ENCODE results near the gene HSPA1L.

Gene HSPA1L

DNA sequence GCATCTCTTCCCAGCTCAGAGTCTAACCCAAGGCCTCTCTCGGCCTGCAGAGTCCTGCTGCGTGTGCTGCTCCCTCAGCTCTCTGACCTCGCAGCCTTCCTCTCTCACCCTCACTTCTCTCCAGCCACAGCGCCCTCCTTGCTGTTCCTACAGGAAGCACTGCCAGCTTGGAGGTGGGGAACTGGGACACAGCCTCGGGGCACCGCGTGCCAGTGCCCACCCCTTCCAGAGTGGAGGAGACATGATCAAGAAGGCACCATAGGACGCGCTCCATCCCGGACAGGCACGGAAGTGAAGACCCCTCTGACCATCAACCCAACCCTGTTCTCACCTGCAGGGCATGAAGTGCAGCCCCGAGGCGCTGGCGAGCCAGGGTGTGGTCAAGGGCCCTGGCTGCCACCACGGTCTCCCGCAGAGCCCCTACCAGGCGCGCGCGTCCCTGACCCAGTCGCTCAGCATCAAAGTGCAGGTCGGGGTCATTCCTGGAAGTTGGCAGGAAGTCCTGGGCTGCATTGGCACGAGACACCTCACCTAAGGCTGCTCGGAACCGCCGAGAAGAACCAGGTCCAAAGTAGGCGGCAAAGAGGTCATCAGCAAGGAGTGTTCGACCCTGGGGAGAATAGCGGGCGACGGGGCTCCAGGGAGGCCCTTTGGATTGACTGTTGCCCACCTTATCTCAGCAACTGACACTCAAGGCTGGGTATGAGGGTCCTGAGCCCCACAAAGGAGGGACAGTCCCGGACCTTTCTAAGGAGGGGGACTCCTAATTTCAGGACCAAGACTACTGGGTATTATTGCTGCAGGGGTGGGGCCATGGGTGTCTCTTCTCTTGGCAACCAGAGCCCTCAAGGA lies 39.2 kb downstream of the HSPA1L start:
- TF ChIP-seq ZNF8 (CRISPR knock-in tag; IDR thresholded peaks at IDR 0.05) (no peak), TOX (CRISPR knock-in tag; IDR thresholded peaks at IDR 0.05; ENCODE audit: borderline replicate concordance) (no peak), ESRRG (CRISPR knock-in tag; IDR thresholded peaks at IDR 0.05) (no peak), ZNF70 (CRISPR knock-in tag; IDR thresholded peaks at IDR 0.05) (no peak)
- ATAC-seq: no peak

DNA sequence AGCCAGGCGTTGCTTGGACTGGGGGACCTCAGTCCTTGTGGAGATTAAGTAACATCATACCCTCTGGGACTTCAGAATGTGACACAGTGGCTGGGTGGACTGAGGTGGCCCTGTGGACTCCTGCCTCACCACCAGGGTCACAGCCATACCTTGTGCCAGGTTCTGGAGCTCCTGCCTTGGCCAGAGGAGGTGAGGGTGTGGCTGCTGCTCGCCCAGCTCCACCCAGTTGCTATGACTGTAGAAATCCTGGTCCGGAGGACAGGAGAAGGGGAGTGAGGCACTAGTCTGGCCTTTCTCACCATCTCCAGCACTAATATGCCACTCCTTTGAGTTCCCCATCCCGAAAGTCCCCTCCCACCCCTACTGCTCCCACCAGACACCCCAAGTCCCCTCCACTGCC lies 39.9 kb downstream of the HSPA1L start:
- ATAC-seq: no peak

DNA sequence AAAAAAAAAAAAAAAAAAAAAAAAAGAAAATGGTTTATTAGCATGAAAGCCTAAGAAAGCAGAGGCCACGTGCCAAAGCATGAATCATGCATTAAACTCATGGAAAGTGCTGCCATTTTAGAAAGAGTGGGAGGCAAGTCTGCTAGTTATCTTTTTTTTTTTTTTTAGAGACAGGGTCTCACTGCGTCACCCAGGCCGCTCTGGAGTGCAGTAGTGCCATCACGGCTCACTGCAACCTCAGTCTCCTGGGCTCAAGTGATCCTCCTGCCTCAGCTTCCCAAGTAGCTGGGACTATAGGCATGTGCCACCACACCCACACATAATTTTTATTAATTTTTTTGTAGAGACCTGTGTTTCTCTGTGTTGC lies 43.1 kb downstream of the HSPA1L start:
- no peak for ATAC-seq
- TF ChIP-seq, protein P1, sequence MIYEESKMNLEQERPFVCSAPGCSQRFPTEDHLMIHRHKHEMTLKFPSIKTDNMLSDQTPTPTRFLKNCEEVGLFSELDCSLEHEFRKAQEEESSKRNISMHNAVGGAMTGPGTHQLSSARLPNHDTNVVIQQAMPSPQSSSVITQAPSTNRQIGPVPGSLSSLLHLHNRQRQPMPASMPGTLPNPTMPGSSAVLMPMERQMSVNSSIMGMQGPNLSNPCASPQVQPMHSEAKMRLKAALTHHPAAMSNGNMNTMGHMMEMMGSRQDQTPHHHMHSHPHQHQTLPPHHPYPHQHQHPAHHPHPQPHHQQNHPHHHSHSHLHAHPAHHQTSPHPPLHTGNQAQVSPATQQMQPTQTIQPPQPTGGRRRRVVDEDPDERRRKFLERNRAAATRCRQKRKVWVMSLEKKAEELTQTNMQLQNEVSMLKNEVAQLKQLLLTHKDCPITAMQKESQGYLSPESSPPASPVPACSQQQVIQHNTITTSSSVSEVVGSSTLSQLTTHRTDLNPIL (CRISPR knock-in tag; IDR thresholded peaks at IDR 0.05; ENCODE audit: low read depth): no peak
- TF ChIP-seq OSR1 (CRISPR knock-in tag; IDR thresholded peaks at IDR 0.05): no peak
- no peak for TF ChIP-seq PPARA (CRISPR knock-in tag; IDR thresholded peaks at IDR 0.05; ENCODE audit: borderline replicate concordance)
- TF ChIP-seq, protein P2, sequence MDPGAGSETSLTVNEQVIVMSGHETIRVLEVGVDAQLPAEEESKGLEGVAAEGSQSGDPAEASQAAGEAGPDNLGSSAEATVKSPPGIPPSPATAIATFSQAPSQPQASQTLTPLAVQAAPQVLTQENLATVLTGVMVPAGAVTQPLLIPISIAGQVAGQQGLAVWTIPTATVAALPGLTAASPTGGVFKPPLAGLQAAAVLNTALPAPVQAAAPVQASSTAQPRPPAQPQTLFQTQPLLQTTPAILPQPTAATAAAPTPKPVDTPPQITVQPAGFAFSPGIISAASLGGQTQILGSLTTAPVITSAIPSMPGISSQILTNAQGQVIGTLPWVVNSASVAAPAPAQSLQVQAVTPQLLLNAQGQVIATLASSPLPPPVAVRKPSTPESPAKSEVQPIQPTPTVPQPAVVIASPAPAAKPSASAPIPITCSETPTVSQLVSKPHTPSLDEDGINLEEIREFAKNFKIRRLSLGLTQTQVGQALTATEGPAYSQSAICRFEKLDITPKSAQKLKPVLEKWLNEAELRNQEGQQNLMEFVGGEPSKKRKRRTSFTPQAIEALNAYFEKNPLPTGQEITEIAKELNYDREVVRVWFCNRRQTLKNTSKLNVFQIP (CRISPR knock-in tag; IDR thresholded peaks at IDR 0.05; ENCODE audit: borderline replicate concordance, low read depth): no peak
- no peak for TF ChIP-seq ZFP3 (CRISPR knock-in tag; IDR thresholded peaks at IDR 0.05)
- TF ChIP-seq, protein P3, sequence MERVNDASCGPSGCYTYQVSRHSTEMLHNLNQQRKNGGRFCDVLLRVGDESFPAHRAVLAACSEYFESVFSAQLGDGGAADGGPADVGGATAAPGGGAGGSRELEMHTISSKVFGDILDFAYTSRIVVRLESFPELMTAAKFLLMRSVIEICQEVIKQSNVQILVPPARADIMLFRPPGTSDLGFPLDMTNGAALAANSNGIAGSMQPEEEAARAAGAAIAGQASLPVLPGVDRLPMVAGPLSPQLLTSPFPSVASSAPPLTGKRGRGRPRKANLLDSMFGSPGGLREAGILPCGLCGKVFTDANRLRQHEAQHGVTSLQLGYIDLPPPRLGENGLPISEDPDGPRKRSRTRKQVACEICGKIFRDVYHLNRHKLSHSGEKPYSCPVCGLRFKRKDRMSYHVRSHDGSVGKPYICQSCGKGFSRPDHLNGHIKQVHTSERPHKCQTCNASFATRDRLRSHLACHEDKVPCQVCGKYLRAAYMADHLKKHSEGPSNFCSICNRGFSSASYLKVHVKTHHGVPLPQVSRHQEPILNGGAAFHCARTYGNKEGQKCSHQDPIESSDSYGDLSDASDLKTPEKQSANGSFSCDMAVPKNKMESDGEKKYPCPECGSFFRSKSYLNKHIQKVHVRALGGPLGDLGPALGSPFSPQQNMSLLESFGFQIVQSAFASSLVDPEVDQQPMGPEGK (CRISPR knock-in tag; IDR thresholded peaks at IDR 0.05; ENCODE audit: borderline replicate concordance): no peak
- TF ChIP-seq ZNF70 (CRISPR knock-in tag; IDR thresholded peaks at IDR 0.05): no peak
- no peak for TF ChIP-seq ISL1 (CRISPR knock-in tag; IDR thresholded peaks at IDR 0.05)
- TF ChIP-seq, protein P4, sequence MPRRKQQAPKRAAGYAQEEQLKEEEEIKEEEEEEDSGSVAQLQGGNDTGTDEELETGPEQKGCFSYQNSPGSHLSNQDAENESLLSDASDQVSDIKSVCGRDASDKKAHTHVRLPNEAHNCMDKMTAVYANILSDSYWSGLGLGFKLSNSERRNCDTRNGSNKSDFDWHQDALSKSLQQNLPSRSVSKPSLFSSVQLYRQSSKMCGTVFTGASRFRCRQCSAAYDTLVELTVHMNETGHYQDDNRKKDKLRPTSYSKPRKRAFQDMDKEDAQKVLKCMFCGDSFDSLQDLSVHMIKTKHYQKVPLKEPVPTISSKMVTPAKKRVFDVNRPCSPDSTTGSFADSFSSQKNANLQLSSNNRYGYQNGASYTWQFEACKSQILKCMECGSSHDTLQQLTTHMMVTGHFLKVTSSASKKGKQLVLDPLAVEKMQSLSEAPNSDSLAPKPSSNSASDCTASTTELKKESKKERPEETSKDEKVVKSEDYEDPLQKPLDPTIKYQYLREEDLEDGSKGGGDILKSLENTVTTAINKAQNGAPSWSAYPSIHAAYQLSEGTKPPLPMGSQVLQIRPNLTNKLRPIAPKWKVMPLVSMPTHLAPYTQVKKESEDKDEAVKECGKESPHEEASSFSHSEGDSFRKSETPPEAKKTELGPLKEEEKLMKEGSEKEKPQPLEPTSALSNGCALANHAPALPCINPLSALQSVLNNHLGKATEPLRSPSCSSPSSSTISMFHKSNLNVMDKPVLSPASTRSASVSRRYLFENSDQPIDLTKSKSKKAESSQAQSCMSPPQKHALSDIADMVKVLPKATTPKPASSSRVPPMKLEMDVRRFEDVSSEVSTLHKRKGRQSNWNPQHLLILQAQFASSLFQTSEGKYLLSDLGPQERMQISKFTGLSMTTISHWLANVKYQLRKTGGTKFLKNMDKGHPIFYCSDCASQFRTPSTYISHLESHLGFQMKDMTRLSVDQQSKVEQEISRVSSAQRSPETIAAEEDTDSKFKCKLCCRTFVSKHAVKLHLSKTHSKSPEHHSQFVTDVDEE (CRISPR knock-in tag; IDR thresholded peaks at IDR 0.05): no peak
- TF ChIP-seq TOX (CRISPR knock-in tag; IDR thresholded peaks at IDR 0.05; ENCODE audit: borderline replicate concordance): no peak
- TF ChIP-seq ARNTL (CRISPR knock-in tag; IDR thresholded peaks at IDR 0.05; ENCODE audit: borderline replicate concordance, low read depth): no peak
- TF ChIP-seq ZNF565 (CRISPR knock-in tag; conservative IDR thresholded peaks at IDR 0.05; ENCODE audit: low read depth): no peak
- no peak for TF ChIP-seq RARB (CRISPR knock-in tag; IDR thresholded peaks at IDR 0.05)
- TF ChIP-seq CSDC2 (CRISPR knock-in tag; IDR thresholded peaks at IDR 0.05): no peak
- TF ChIP-seq SNAI2 (CRISPR knock-in tag; IDR thresholded peaks at IDR 0.05): no peak
- no peak for TF ChIP-seq GLIS3 (CRISPR knock-in tag; IDR thresholded peaks at IDR 0.05)

More for the DNA sequence above, 39.9 kb downstream of the HSPA1L start:
- TF ChIP-seq CSDC2 (CRISPR knock-in tag; IDR thresholded peaks at IDR 0.05): no peak
- TF ChIP-seq ZNF8 (CRISPR knock-in tag; IDR thresholded peaks at IDR 0.05): no peak
- no peak for TF ChIP-seq BACH2 (CRISPR knock-in tag; IDR thresholded peaks at IDR 0.05; ENCODE audit: borderline replicate concordance)

DNA sequence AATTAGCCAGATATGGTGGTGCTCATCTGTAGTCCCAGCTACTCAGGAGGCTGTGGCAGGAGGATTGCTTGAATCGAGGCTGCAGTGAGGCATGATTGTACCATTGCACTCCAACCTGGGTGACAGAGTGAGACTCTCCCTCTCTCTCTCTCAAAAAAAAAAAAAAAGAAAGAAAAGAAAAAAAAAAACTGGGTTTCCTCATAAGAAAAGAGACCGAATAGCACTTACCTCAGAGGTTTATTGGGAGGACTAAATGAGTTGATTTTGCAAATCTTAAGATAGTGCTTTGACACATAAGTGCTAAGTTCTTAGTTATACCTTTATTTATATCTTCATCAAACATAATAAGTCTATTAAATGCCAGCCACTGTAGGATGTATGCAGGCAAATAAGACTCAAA lies 44.2 kb downstream of the HSPA1L start:
- ATAC-seq: no peak
- TF ChIP-seq, protein P4 (CRISPR knock-in tag; IDR thresholded peaks at IDR 0.05): no peak
- TF ChIP-seq PPARA (CRISPR knock-in tag; IDR thresholded peaks at IDR 0.05; ENCODE audit: borderline replicate concordance) (no peak), ZNF70 (CRISPR knock-in tag; IDR thresholded peaks at IDR 0.05) (no peak)
- TF ChIP-seq, protein P1 (CRISPR knock-in tag; IDR thresholded peaks at IDR 0.05; ENCODE audit: low read depth): no peak
